Adipocyte (in vitro differentiated cells): ENCODE results near the gene CHRNA5.

Experiments used
- DNase-seq: peaks from one replicate; pipeline ENCODE4 v3.0.0-alpha.2; 2015; ENCODE audit warnings: low read depth
- H3K27me3 ChIP-seq: replicated peaks from 2 replicates; pipeline ENCODE4 v1.7.0; 2013; ENCODE audit warnings: mild to moderate bottlenecking, low read length, moderate library complexity; ENCODE audit not compliant: control insufficient read depth, insufficient read depth
- H3K36me3 ChIP-seq: 2 replicates; pipeline ENCODE4 v1.7.0; 2013; ENCODE audit warnings: low read length, mild to moderate bottlenecking, moderate library complexity; ENCODE audit not compliant: control insufficient read depth, insufficient read depth, severe bottlenecking
- H3K4me1 ChIP-seq: 2 replicates; pipeline ENCODE4 v1.7.0; 2013; ENCODE audit warnings: mild to moderate bottlenecking, low read length, moderate library complexity; ENCODE audit not compliant: control insufficient read depth, insufficient read depth
- H3K4me3 ChIP-seq: 2 replicates; pipeline ENCODE4 v1.7.0; 2013; ENCODE audit warnings: mild to moderate bottlenecking, low read length, moderate library complexity
- H3K9ac ChIP-seq: 2 replicates; pipeline ENCODE4 v1.7.0; 2013; ENCODE audit warnings: mild to moderate bottlenecking, low read length, moderate library complexity
- H3K9me3 ChIP-seq: 2 replicates; pipeline ENCODE4 v1.7.0; 2013; ENCODE audit warnings: mild to moderate bottlenecking, low read length, moderate library complexity; ENCODE audit not compliant: control insufficient read depth

The CHRNA5 gene

GRCh38 chr15:78620527-78621421, 55.5 kb downstream of the CHRNA5 start, which contains the start of gene CHRNA3:
Gene CHRNA3, minus strand, starts transcription at chr15:78620996. Its CDS starts 202 bp downstream, at chr15:78620794.
- H3K4me1 ChIP-seq, result peaks cover 5% of the 10 kb centered on the region
- no peaks in the 10 kb centered on the region for H3K9me3 ChIP-seq
- peaks cover 69% of the 10 kb centered on the region for H3K27me3 ChIP-seq
- no peak within 1 kb of the TSS for H3K9ac ChIP-seq
- H3K36me3 ChIP-seq, result no peaks in the 10 kb centered on the region
- no peak for DNase-seq
- no peak within 1 kb of the TSS for H3K4me3 ChIP-seq

- Histone ChIP-seq H3K9me3 (no peaks in the 10 kb centered on the region), H3K27me3 (peaks cover 75% of the 10 kb centered on the region), H3K4me1 (peaks cover 5% of the 10 kb centered on the region), H3K36me3 (no peaks in the 10 kb centered on the region), H3K9ac (no peak overlapping the region), H3K4me3 (no peak overlapping the region)
- no peak for DNase-seq
Observed at GRCh38 chr15:78621810-78622402, 56.6 kb downstream of the CHRNA5 start.

GRCh38 chr15:78623786-78624497, 58.6 kb downstream of the CHRNA5 start:
- no peaks in the 10 kb centered on the region for H3K36me3 ChIP-seq
- no peak overlapping the region for H3K9ac ChIP-seq
- no peaks in the 10 kb centered on the region for H3K9me3 ChIP-seq
- H3K4me3 ChIP-seq, result no peak overlapping the region
- peaks cover 82% of the 10 kb centered on the region for H3K27me3 ChIP-seq
- no peak for DNase-seq
- H3K4me1 ChIP-seq, result peaks cover 5% of the 10 kb centered on the region

- Histone ChIP-seq H3K4me3 (no peak overlapping the region), H3K9me3 (no peaks in the 10 kb centered on the region), H3K27me3 (peaks cover 80% of the 10 kb centered on the region), H3K36me3 (no peaks in the 10 kb centered on the region), H3K4me1 (peaks cover 5% of the 10 kb centered on the region), H3K9ac (no peak overlapping the region)
- no peak for DNase-seq
Observed at GRCh38 chr15:78624651-78625590, 59.6 kb downstream of the CHRNA5 start.

- no peak for DNase-seq
- Histone ChIP-seq H3K4me3 (no peak overlapping the region), H3K9ac (no peak overlapping the region), H3K9me3 (no peaks in the 10 kb centered on the region), H3K4me1 (no peaks in the 10 kb centered on the region), H3K27me3 (peaks cover 74% of the 10 kb centered on the region), H3K36me3 (no peaks in the 10 kb centered on the region)
Observed at GRCh38 chr15:78625606-78626280, 60.4 kb downstream of the CHRNA5 start.

- Histone ChIP-seq H3K27me3 (peaks cover 70% of the 10 kb centered on the region), H3K4me3 (no peak overlapping the region), H3K4me1 (no peaks in the 10 kb centered on the region), H3K36me3 (no peaks in the 10 kb centered on the region), H3K9me3 (no peaks in the 10 kb centered on the region), H3K9ac (no peak overlapping the region)
- DNase-seq, result no peak
Observed at GRCh38 chr15:78626381-78626995, 61.2 kb downstream of the CHRNA5 start.

GRCh38 chr15:78627348-78627747, 62.0 kb downstream of the CHRNA5 start:
- no peaks in the 10 kb centered on the region for H3K9me3 ChIP-seq
- H3K9ac ChIP-seq, result no peak overlapping the region
- H3K4me1 ChIP-seq, result no peaks in the 10 kb centered on the region
- H3K36me3 ChIP-seq, result no peaks in the 10 kb centered on the region
- DNase-seq, result no peak
- H3K27me3 ChIP-seq, result peaks cover 65% of the 10 kb centered on the region
- H3K4me3 ChIP-seq, result no peak overlapping the region

GRCh38 chr15:78628227-78628626, 62.9 kb downstream of the CHRNA5 start:
- Histone ChIP-seq H3K4me3 (no peak overlapping the region), H3K27me3 (peaks cover 61% of the 10 kb centered on the region), H3K4me1 (no peaks in the 10 kb centered on the region), H3K9ac (no peak overlapping the region), H3K36me3 (no peaks in the 10 kb centered on the region), H3K9me3 (peaks cover 8% of the 10 kb centered on the region)
- no peak for DNase-seq

- Histone ChIP-seq H3K27me3 (peaks cover 61% of the 10 kb centered on the region), H3K9me3 (peaks cover 14% of the 10 kb centered on the region), H3K9ac (no peak overlapping the region)
Observed at GRCh38 chr15:78629031-78629715, 63.9 kb downstream of the CHRNA5 start.

More at GRCh38 chr15:78629031-78629715, 63.9 kb downstream of the CHRNA5 start:
- H3K36me3 ChIP-seq, result no peaks in the 10 kb centered on the region
- no peak overlapping the region for H3K4me3 ChIP-seq
- no peak for DNase-seq
- H3K4me1 ChIP-seq, result no peaks in the 10 kb centered on the region
